Tibial artery (tissue), 4 donors: ENCODE data around the gene MARCKS.
A peak's percentile ranks its signal among the peaks of the same experiment; 100 is the strongest.

Source experiments
- DNase-seq, 2 donors: peaks; one replicate each; pipeline ENCODE4 v3.0.0-alpha.2; 2019
- H3K27ac ChIP-seq, 2 donors: fragments of 200-600 bp; sonication (generic) in 1 of 2; 1 replicate in 1 of 2; 2 replicates in 1 of 2; pipeline ENCODE4 v1.5.1; 2018 to 2019; ENCODE audit warnings: mild to moderate bottlenecking in 1 of 2
- H3K27me3 ChIP-seq, 2 donors: fragments of 200-600 bp; sonication (generic) in 1 of 2; one replicate each; pipeline versions ENCODE4 v1.5.1 to v1.6.0; 2016 to 2019
- H3K36me3 ChIP-seq, 3 donors: fragments of 200-600 bp; sonication (generic) in 2 of 3; one replicate each; pipeline ENCODE4 v1.5.1; 2016 to 2019; ENCODE audit warnings: mild to moderate bottlenecking in 2 of 3
- H3K4me1 ChIP-seq, 4 donors: fragments of 200-600 bp; sonication (generic) in 2 of 4; 1 replicate in 3 of 4; 2 replicates in 1 of 4; pipeline ENCODE4 v1.5.1; 2016 to 2019
- H3K4me3 ChIP-seq, 2 donors: fragments of 200-600 bp; sonication (generic) in 1 of 2; 1 replicate in 1 of 2; 2 replicates in 1 of 2; pipeline ENCODE4 v1.5.1; 2018 to 2019; ENCODE audit warnings: mild to moderate bottlenecking in 2 of 2
- H3K9me3 ChIP-seq, 3 donors: fragments of 200-600 bp; sonication (generic) in 1 of 3; one replicate each; pipeline ENCODE4 v1.5.1; 2016 to 2019
- CTCF ChIP-seq, 2 experiments: fragments of 200-600 bp in 1 of 2; fragments of 450-650 bp in 1 of 2; IDR thresholded peaks; one replicate each; pipeline ENCODE4 v1.5.1; 2017 to 2019; ENCODE audit warnings: antibody characterized with exemption in 2 of 2, mild to moderate bottlenecking in 1 of 2, moderate library complexity in 1 of 2
- intact Hi-C: fragments of 100-400 bp; cut with DNase I; formaldehyde crosslinking; loops from one replicate; pipeline ENCODE4 v1.15.0; 2023; ENCODE audit warnings: low total_unique reads

The MARCKS gene

GRCh38 chr6:113820761-113821160, 36.4 kb upstream of the MARCKS start:
- Histone ChIP-seq H3K4me3 (no peak overlapping the region), H3K9me3 (no peaks in the 10 kb centered on the region), H3K27ac (no peak overlapping the region), H3K36me3 (no peaks in the 10 kb centered on the region), H3K27me3 (no peaks in the 10 kb centered on the region), H3K4me1 (peaks cover 0 to 9% (median 4%) of the 10 kb centered on the region in 4 donors)
- TF ChIP-seq CTCF (IDR thresholded peaks at IDR 0.05), result no peak
- intact Hi-C loops, result no loop called here
- DNase-seq, result no peak

DNA sequence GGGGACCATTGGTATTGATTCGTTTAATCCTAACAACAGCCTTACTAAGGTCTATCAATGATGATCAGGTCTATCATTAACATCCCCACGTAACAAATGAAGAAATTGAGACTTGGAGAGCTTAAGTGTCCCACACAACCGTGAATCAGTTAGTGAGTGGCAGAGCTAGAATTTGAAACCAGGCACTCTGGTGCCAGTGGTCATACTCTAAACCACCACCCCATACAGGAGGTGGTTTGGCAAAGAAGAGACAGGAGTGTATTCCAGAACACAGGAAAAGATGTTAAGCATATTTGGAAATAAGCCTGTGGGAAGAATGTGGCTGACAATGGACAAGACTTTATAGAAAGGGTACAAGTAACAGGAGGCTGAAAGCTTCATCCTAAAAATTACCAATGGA, 35.7 kb upstream of the MARCKS start:
- H3K4me1 ChIP-seq, result peaks cover 0 to 10% (median 7%) of the 10 kb centered on the region in 4 donors
- no peak overlapping the region for H3K4me3 ChIP-seq
- DNase-seq, result no peak
- no peak overlapping the region for H3K27ac ChIP-seq
- no peak for TF ChIP-seq CTCF (IDR thresholded peaks at IDR 0.05)
- H3K27me3 ChIP-seq, result no peaks in the 10 kb centered on the region
- no peaks in the 10 kb centered on the region for H3K9me3 ChIP-seq
- no peaks in the 10 kb centered on the region for H3K36me3 ChIP-seq
- intact Hi-C loops, result no loop called here

- Histone ChIP-seq H3K27me3 (no peaks in the 10 kb centered on the region), H3K27ac (no peak overlapping the region)
- TF ChIP-seq CTCF (IDR thresholded peaks at IDR 0.05), result no peak
Observed at GRCh38 chr6:113823916-113824315, 33.2 kb upstream of the MARCKS start.

GRCh38 chr6:113824411-113824810, 32.7 kb upstream of the MARCKS start:
- DNase-seq, result no peak
- intact Hi-C loops, result no loop called here

More at GRCh38 chr6:113823916-113824315, 33.2 kb upstream of the MARCKS start:
- Histone ChIP-seq H3K9me3 (no peaks in the 10 kb centered on the region), H3K4me1 (peaks cover 0 to 10% (median 7%) of the 10 kb centered on the region in 4 donors), H3K4me3 (no peak overlapping the region), H3K36me3 (no peaks in the 10 kb centered on the region)
- intact Hi-C loops, result no loop called here
- DNase-seq, result no peak

GRCh38 chr6:113824866-113825265, 32.3 kb upstream of the MARCKS start:
- DNase-seq, result no peak
- intact Hi-C loops, result no loop called here
- no peak for TF ChIP-seq CTCF (IDR thresholded peaks at IDR 0.05)
- Histone ChIP-seq H3K27me3 (no peaks in the 10 kb centered on the region), H3K4me1 (peaks cover 0 to 10% (median 7%) of the 10 kb centered on the region in 4 donors), H3K36me3 (no peaks in the 10 kb centered on the region), H3K9me3 (no peaks in the 10 kb centered on the region), H3K4me3 (no peak overlapping the region), H3K27ac (no peak overlapping the region)

More at GRCh38 chr6:113824411-113824810, 32.7 kb upstream of the MARCKS start:
- no peak for TF ChIP-seq CTCF (IDR thresholded peaks at IDR 0.05)
- Histone ChIP-seq H3K4me1 (peaks cover 0 to 10% (median 7%) of the 10 kb centered on the region in 4 donors), H3K27ac (no peak overlapping the region), H3K4me3 (no peak overlapping the region), H3K36me3 (no peaks in the 10 kb centered on the region), H3K27me3 (no peaks in the 10 kb centered on the region), H3K9me3 (no peaks in the 10 kb centered on the region)

DNA sequence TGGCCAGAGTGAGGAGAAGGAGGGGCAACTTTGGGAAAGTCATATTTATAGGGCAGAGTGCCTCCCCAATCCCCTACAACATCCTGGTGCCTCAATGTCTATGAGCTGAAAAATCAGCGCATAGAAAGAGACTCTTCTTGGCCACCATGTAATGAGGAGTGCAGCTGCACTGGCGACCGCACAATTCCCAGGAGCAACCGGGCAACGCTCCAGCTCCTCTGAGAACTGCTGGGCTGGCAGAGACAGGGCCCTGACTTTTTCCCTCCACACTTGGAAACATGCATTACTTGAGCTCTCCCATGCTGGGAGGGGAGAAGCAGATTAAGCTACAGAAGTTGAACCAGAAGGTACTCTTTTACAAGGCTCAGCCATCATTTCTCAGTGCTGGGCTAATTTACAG, 31.4 kb upstream of the MARCKS start:
- DNase-seq, result peak; percentile 78 to 87
- H3K4me1 ChIP-seq, result peaks cover 0 to 10% (median 7%) of the 10 kb centered on the region in 4 donors
- no peak for TF ChIP-seq CTCF (IDR thresholded peaks at IDR 0.05)
- H3K4me3 ChIP-seq, result no peak overlapping the region
- peak overlapping the region in 1 of 2 donors; percentile 37 for H3K27ac ChIP-seq
- intact Hi-C loops, result no loop called here
- H3K36me3 ChIP-seq, result no peaks in the 10 kb centered on the region
- no peaks in the 10 kb centered on the region for H3K9me3 ChIP-seq
- H3K27me3 ChIP-seq, result no peaks in the 10 kb centered on the region
